Neural progenitor cell (in vitro differentiated cells): ENCODE measurements around the gene JUND. TPM values are rescaled to one million over a fixed set of nuclear protein-coding genes. Genes with fewer than 3 reads are reported as not detected.

ENCODE experiments used
- DNase-seq: peaks from one replicate; pipeline ENCODE4 v3.0.0-alpha.2; 2016; ENCODE audit warnings: low spot score
- H2AFZ ChIP-seq: fragments of 200-600 bp; sonication (generic); replicated peaks from 2 replicates; pipeline ENCODE4 v1.6.1; 2016; ENCODE audit warnings: antibody characterized with exemption
- H3F3A ChIP-seq: fragments of 200-600 bp; sonication (generic); 2 replicates; pipeline ENCODE4 v1.6.1; 2016; ENCODE audit warnings: antibody characterized with exemption, low read depth
- H3K27ac ChIP-seq: fragments of 200-600 bp; sonication (generic); 2 replicates; pipeline ENCODE4 v1.5.1; 2016; ENCODE audit warnings: mild to moderate bottlenecking
- H3K27me3 ChIP-seq: fragments of 200-600 bp; sonication (generic); 2 replicates; pipeline ENCODE4 v1.6.1; 2016; ENCODE audit warnings: mild to moderate bottlenecking, moderate library complexity
- H3K36me3 ChIP-seq: fragments of 200-600 bp; sonication (generic); 2 replicates; pipeline ENCODE4 v1.5.1; 2016
- H3K4me1 ChIP-seq: fragments of 200-600 bp; sonication (generic); 2 replicates; pipeline ENCODE4 v1.6.1; 2016; ENCODE audit warnings: mixed run types
- H3K4me2 ChIP-seq: fragments of 200-600 bp; sonication (generic); 2 replicates; pipeline ENCODE4 v1.6.1; 2016
- H3K4me3 ChIP-seq: fragments of 200-600 bp; sonication (generic); 2 replicates; pipeline ENCODE4 v1.5.1; 2016
- H3K79me2 ChIP-seq: fragments of 200-600 bp; sonication (generic); 2 replicates; pipeline ENCODE4 v1.6.1; 2016; ENCODE audit warnings: low read depth
- H3K9ac ChIP-seq: fragments of 200-600 bp; sonication (generic); 2 replicates; pipeline ENCODE4 v1.6.1; 2016
- H3K9me3 ChIP-seq: fragments of 200-600 bp; sonication (generic); 2 replicates; pipeline ENCODE4 v1.5.1; 2016; ENCODE audit warnings: low read depth
- H4K20me1 ChIP-seq: fragments of 200-600 bp; sonication (generic); 2 replicates; pipeline ENCODE4 v1.6.1; 2016; ENCODE audit warnings: low read depth
- H3K27ac Mint-ChIP-seq: 3 replicates; pipeline ENCODE4 v1.8.0; 2021; ENCODE audit warnings: mixed read lengths
- H3K27me3 Mint-ChIP-seq: 2 replicates; pipeline ENCODE4 v1.8.0; 2022; ENCODE audit warnings: low read depth, mild to moderate bottlenecking, inconsistent platforms, moderate library complexity, mixed read lengths; ENCODE audit not compliant: insufficient read depth
- H3K36me3 Mint-ChIP-seq: 3 replicates; pipeline ENCODE4 v1.8.0; 2021; ENCODE audit warnings: mixed read lengths
- H3K4me1 Mint-ChIP-seq: 3 replicates; pipeline ENCODE4 v1.8.0; 2021; ENCODE audit warnings: mixed read lengths
- H3K4me3 Mint-ChIP-seq: 3 replicates; pipeline ENCODE4 v1.8.0; 2021; ENCODE audit warnings: mild to moderate bottlenecking, moderate library complexity, mixed read lengths
- H3K9me3 Mint-ChIP-seq: 3 replicates; pipeline ENCODE4 v1.8.0; 2020; ENCODE audit warnings: mixed read lengths
- EZH2 ChIP-seq: fragments of 200-600 bp; sonication (generic); IDR thresholded peaks from 2 replicates; pipeline ENCODE4 v1.6.1; 2017; ENCODE audit warnings: antibody characterized with exemption, mild to moderate bottlenecking, moderate library complexity
- EZH2phosphoT487 ChIP-seq: fragments of 200-600 bp; sonication (generic); IDR thresholded peaks from 2 replicates; pipeline ENCODE4 v1.6.1; 2017; ENCODE audit warnings: antibody characterized with exemption
- total RNA-seq: library from RNA; depleted of rRNA; stranded (reverse); fragments of >200 nt; gene quantifications from 2 replicates; pipeline ENCODE4 v1.2.3, GENCODE V29; 2015; ENCODE audit warnings: low replicate concordance
- TF ChIP-seq, protein P1 (sequence below): fragments of 200-600 bp; sonication (generic); IDR thresholded peaks from 2 replicates; pipeline ENCODE4 v1.5.1; 2017; ENCODE audit warnings: antibody characterized with exemption, mild to moderate bottlenecking

Gene JUND
- total RNA-seq, 1 donor from 2014 or later = 51.7 TPM

DNA sequence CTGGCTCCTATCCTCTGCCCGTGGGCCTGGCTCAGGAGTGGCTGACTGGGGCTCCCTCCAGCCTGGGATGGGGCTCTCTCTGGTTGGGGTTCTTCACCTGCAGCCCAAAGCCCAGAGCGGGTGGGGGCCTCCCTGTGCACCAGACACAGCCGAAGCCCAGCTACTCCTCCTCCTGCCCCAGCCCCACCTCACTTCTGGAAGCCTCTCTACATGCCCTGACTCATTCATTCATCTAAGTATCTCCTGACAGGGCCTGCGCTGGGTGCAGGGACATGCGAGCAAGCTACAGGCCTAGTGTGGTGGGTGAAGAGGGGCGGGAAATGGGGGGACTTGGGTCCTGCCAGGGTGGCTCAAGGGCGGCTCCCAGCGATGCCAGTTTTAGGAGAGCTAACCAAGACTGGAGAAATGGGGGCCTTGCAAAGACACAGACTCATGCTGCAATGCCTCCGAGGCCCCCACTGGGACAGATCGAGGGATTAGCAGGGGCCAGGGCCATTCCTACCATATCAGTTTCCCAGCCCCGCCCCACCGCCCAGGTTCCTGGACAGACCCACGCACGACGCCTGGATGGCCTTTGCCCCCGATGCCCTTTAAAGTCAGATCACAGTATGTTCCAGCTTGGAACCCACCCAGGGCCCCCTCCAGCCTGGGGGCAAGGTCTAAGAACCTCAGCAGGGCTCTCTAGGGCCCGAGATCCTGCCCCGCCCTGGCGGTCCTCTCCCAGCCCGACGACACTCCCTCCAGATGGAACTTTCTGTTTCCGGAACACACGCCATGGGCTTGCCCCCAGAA lies 28.9 kb upstream of the JUND start:
- peak overlapping the region; percentile 50 for H3K27ac Mint-ChIP-seq
- peaks cover 16% of the 10 kb centered on the region for H3K36me3 Mint-ChIP-seq
- no peaks in the 10 kb centered on the region for H3K27me3 ChIP-seq
- no peaks in the 10 kb centered on the region for H3K9me3 Mint-ChIP-seq
- H3K4me3 Mint-ChIP-seq = no peak overlapping the region
- H2AFZ ChIP-seq = no peak overlapping the region
- no peak overlapping the region for H3K9ac ChIP-seq
- H3K4me1 ChIP-seq = peaks cover 5% of the 10 kb centered on the region
- H3K4me3 ChIP-seq = no peak overlapping the region
- H3K4me2 ChIP-seq = no peak overlapping the region
- peaks cover 46% of the 10 kb centered on the region for H4K20me1 ChIP-seq
- H3K27me3 Mint-ChIP-seq = no peaks in the 10 kb centered on the region
- peaks cover 29% of the 10 kb centered on the region for H3K79me2 ChIP-seq
- H3F3A ChIP-seq = peaks cover 23% of the 10 kb centered on the region
- no peak for DNase-seq
- no peak for TF ChIP-seq EZH2
- TF ChIP-seq, protein P1, sequence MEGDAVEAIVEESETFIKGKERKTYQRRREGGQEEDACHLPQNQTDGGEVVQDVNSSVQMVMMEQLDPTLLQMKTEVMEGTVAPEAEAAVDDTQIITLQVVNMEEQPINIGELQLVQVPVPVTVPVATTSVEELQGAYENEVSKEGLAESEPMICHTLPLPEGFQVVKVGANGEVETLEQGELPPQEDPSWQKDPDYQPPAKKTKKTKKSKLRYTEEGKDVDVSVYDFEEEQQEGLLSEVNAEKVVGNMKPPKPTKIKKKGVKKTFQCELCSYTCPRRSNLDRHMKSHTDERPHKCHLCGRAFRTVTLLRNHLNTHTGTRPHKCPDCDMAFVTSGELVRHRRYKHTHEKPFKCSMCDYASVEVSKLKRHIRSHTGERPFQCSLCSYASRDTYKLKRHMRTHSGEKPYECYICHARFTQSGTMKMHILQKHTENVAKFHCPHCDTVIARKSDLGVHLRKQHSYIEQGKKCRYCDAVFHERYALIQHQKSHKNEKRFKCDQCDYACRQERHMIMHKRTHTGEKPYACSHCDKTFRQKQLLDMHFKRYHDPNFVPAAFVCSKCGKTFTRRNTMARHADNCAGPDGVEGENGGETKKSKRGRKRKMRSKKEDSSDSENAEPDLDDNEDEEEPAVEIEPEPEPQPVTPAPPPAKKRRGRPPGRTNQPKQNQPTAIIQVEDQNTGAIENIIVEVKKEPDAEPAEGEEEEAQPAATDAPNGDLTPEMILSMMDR = no peak
- no peak for TF ChIP-seq EZH2phosphoT487
- peaks cover 11% of the 10 kb centered on the region for H3K4me1 Mint-ChIP-seq
- no peak overlapping the region for H3K27ac ChIP-seq
- H3K9me3 ChIP-seq = no peaks in the 10 kb centered on the region
- peaks cover 5% of the 10 kb centered on the region for H3K36me3 ChIP-seq

DNA sequence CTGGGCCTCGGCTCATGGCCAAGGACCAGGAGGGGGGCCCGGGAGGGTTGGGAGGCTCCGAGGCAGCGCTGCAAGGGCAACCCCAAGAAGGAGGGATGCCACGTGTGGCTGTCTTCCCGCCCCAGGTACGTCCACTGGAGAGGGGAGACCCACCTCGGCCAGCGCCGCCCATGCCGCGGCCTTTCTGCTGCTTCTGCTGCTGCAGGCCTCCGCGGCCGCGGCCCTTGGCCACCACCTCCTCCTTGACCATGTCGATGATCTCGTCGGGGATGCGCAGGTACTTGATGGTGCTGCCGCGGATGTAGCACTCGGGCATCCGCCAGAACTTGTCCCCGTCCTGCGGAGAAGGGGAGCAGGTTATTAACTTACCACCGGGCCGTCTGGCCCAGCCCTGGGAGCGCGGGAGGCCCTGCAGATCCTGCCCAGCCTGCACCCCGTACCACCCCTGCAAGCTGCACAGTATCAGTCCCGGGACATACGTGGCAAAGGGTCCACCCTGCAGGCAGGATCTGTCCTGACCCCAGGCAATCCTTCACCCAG lies 28.2 kb upstream of the JUND start:
- no peak for DNase-seq
- TF ChIP-seq, protein P1 = no peak
- TF ChIP-seq EZH2phosphoT487 (no peak), EZH2 (no peak)
- H4K20me1 ChIP-seq = peaks cover 51% of the 10 kb centered on the region
- no peaks in the 10 kb centered on the region for H3K9me3 Mint-ChIP-seq
- peaks cover 23% of the 10 kb centered on the region for H3K79me2 ChIP-seq
- peaks cover 12% of the 10 kb centered on the region for H3K4me1 ChIP-seq
- no peak overlapping the region for H3K4me3 Mint-ChIP-seq
- no peaks in the 10 kb centered on the region for H3K27me3 ChIP-seq
- H3K27ac ChIP-seq = no peak overlapping the region
- no peaks in the 10 kb centered on the region for H3K9me3 ChIP-seq
- peaks cover 30% of the 10 kb centered on the region for H3F3A ChIP-seq
- H3K9ac ChIP-seq = no peak overlapping the region
- peaks cover 17% of the 10 kb centered on the region for H3K4me1 Mint-ChIP-seq
- no peak overlapping the region for H3K27ac Mint-ChIP-seq
- peaks cover 15% of the 10 kb centered on the region for H3K36me3 Mint-ChIP-seq
- H3K4me2 ChIP-seq = no peak overlapping the region
- peaks cover 5% of the 10 kb centered on the region for H3K36me3 ChIP-seq
- H3K4me3 ChIP-seq = no peak overlapping the region
- H2AFZ ChIP-seq = no peak overlapping the region
- H3K27me3 Mint-ChIP-seq = no peaks in the 10 kb centered on the region

DNA sequence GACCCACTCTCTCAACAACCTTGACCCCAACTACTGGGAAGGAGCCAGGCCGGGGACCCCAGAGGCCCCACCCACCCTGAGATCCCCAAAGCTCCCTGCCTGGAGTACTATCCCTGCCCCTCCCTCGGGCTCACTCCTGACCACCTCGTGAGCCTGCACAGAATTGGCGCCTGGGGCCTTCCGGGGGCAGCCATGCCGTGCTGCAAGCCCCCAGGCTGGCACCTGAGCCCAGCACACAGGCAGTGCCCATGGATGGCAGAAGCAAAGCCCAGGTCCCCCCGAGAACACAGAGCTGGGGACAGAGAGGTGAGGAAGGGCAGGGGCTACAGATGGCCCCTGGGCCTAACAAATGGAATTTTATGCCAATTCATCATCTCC lies 27.5 kb upstream of the JUND start:
- Mint-ChIP-seq H3K27ac (no peak overlapping the region), H3K4me1 (peaks cover 21% of the 10 kb centered on the region), H3K36me3 (peaks cover 13% of the 10 kb centered on the region), H3K9me3 (no peaks in the 10 kb centered on the region), H3K4me3 (no peak overlapping the region), H3K27me3 (no peaks in the 10 kb centered on the region)
- Histone ChIP-seq H3K4me1 (peaks cover 17% of the 10 kb centered on the region), H3K9ac (no peak overlapping the region), H3K27ac (no peak overlapping the region), H3K27me3 (no peaks in the 10 kb centered on the region), H2AFZ (no peak overlapping the region), H3K4me3 (no peak overlapping the region), H3K36me3 (peaks cover 5% of the 10 kb centered on the region), H3K9me3 (no peaks in the 10 kb centered on the region), H3F3A (peaks cover 37% of the 10 kb centered on the region), H4K20me1 (peaks cover 45% of the 10 kb centered on the region), H3K79me2 (peaks cover 16% of the 10 kb centered on the region), H3K4me2 (no peak overlapping the region)
- no peak for DNase-seq
- no peak for TF ChIP-seq EZH2phosphoT487
- TF ChIP-seq, protein P1 = no peak
- no peak for TF ChIP-seq EZH2
